ENCODE measurements around the gene PADI3.
"Not testable (repeated sequence)": the region's sequence is repeated elsewhere in the genome, so short reads cannot be mapped to it uniquely, and the experiment has no call there.

PADI3 gene

DNA sequence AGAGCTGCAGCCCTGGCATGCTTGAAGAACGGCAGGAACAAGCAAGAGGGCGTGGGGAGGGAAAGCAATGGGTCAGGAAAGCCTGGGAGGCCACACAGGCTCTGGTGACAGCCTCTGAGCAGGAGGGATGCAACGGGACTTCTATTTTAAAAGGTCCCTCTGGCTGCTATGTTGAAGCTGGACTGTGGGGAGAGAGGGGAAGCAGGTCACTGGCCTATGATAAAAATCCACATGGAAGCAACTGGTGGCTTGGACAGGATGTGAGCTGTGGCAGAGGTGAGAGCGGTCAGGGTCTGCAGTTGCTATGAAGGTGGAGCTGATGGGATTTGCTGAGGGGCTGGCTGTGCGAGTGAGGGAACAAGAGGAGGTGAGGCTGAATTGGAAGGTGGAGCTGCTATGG, 32.8 kb upstream of the PADI3 start:
- no peak for DNase-seq

DNA sequence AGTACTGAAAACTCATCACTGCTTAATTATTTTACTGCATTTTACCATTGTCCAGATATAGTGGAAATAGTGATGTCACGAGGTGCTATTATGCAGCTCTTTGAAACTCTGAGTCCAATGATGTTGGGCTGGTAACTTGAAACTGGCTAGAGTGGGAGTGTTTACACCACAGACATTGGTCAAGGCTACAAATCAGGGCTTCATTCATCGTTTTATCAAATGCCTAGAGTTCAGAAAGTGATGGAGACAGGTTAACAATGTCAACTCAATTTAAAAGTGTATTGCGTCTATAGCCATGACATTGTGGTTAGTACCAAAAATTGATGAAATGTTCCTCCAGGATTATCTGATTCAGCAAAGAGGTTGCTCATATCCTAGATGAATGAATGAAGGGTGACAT, 31.3 kb upstream of the PADI3 start:
- DNase-seq: no peak

- no peak for DNase-seq
Observed at GRCh38 chr1:17218939-17219338, 30.0 kb upstream of the PADI3 start.

DNA sequence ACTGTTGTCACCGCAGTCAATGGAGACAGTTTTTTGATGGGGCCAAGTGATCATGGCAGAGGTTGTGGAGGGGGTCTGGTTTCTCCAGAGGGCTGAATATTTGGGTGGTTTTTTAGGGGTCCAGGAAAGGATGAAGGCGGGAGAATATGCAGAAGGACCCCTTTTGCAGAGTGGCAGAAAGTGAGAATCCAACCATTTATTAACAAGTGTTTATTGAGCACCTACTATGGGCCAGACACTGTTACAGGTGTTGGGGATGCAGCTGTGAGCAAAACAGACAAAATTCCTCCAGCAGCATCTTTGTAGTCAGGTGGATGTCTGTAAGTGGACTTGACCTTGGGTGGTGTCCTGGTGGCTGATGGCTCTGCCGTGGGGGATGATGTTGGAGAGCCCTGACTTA, 28.6 kb upstream of the PADI3 start:
- no peak for DNase-seq

DNA sequence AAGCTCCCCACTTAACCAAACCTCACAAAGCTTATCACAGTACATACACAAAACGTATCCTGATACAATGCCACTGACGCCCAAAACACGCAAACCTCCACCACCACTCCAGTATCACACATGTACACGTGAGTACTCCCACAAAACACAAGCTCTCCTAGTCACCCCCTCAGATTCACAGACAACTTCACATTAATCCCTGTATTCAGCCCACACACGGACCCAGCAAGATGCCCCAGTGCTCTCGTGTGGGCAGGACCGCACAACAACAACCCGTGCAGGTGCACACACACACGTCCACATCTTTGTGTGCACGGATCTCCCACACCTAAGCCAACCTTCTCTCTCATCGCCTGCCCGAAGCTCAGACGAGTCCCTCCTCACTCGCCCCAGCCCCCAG, 26.3 kb upstream of the PADI3 start:
- no peak for DNase-seq

- no peak for DNase-seq
Observed at GRCh38 chr1:17224434-17224833, 24.5 kb upstream of the PADI3 start.

- DNase-seq: no peak
Observed at GRCh38 chr1:17225140-17225539, 23.8 kb upstream of the PADI3 start.

DNA sequence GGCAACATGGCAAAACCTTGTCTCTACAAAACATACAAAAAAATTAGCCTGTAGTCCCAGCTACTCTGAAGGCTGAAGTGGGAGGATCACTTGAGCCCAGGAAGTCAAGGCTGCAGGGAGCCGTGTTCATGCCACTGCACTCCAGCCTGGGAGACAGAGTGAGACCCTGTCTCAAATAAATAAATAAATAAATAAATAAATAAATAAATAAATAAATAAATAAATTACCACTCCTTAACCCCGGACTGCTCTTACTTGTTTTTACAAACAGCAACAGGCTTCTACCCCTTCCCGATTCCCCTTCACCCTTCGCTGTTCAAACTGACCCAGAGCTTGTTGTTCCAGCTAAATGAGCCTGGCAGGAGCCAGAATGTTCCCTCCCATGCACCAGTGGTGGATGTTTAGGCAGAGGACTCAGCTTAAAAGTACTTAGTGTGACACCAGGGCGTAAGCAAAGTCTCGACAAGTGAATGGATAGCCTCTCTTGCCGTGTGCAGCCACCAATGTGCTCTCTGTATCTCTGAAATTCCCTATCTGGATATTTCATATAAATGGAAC, 21.5 kb upstream of the PADI3 start:
- no peak for DNase-seq

GRCh38 chr1:17228619-17229018, 20.3 kb upstream of the PADI3 start:
- DNase-seq: no peak

GRCh38 chr1:17229379-17229778, 19.5 kb upstream of the PADI3 start:
- DNase-seq: no peak

DNA sequence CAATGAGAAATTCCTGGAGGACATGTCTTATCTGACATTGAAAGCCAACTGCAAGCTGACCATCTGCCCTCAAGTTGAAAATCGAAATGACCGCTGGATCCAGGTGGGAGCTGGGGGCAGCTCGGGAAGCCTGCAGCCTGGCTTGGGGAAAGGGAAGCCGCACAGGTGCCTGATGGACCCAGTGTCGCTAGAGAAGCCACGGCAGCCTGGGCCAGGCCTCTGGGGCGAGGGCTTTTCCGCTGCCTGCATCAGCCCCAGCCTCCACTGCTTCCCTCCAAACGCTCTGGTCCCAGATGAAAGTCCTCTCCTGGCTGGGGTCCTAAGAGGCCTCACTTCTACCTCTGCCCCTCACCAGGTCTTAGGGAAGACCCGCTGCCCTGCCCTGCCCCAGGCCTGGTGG, 18.8 kb upstream of the PADI3 start:
- no peak for DNase-seq

DNA sequence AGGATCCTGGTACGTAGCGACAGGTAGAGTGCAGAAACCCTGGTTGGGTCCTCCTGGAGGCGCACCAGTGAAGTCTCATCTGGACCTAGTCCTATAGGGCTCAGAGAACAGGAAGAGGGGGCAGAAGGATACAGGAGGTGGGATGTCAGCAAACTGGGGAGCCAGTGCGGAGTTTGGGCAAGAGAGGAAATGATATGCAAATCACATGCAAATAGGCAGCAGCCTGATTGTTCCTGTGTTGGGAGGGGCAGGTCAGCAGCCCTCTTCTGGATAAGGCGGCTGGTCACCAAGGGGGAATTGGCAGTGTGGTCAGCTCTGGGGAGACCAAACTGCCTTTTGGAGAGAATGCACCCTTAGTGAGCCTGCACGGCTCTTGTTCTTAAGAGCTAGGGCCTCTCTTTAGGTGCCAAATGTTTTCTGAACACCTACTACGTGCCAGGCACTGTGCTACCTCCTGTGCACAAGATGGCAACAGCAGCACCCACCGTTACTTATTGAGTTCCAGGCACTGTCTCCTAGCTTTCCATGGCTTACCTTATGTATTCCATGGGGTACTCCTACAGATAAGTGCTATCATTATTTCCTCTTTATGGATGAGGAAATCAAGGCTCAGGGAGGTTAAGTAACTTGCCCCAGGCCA, 18.1 kb upstream of the PADI3 start:
- no peak for DNase-seq

- no peak for DNase-seq
Observed at GRCh38 chr1:17232759-17233661, 15.9 kb upstream of the PADI3 start.

- no peak for DNase-seq
Observed at GRCh38 chr1:17233675-17234320, 15.1 kb upstream of the PADI3 start.

GRCh38 chr1:17234405-17234804, 14.5 kb upstream of the PADI3 start:
- DNase-seq: no peak

GRCh38 chr1:17235135-17235885, 13.6 kb upstream of the PADI3 start:
- no peak for DNase-seq

DNA sequence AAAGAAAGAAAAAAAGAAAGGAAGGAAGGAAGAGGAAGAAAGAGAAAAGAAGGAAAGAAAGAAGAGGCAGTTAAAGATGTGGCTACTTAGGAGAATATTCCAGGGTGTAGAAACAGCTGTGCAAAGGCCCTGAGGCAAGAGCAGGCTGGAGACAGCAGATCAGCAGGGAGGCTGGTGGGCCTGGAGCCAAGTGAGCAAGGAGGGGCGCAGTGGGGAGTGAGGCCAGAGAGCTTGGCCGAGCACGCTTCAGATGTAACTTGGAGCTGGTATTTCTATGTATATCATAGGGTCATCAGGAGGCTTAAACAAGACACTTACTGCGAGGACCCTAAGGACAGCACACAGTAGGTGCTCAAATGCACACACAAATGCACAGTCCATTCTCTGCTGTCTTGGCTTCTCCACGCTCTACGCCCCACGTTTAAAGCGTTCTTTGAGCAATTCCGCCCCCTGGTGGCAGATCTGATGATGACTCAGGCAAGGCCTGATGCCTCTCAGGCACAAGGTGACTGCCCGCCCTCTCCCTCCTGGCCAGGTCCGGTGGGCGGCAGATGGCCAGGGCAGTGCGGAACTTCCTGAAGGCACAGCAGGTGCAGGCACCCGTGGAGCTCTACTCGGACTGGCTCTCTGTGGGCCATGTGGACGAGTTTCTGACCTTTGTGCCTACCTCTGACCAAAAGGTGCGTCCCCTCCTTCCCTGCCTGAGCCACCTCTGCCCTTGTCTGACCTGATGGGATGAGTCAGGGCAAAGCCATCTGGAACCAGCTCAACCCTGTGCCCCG, 11.9 kb upstream of the PADI3 start:
- DNase-seq: peak; percentile 92 to 95

DNA sequence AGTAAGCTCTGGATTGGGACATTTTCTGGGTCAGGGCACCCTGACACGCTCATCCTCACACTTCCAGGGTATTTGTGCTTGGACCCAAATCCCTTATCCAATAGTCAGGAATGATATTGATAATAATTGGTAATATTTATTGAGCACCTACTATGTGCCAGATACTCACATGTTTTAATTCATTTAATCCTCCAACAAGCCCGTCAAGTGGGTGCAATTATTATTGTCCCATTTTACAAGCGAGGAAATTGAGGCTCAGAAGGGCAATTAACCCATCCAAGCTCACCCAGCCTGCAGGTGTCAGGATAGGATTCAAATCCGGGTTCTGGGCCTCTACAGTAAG, 11.4 kb upstream of the PADI3 start:
- DNase-seq: no peak

DNA sequence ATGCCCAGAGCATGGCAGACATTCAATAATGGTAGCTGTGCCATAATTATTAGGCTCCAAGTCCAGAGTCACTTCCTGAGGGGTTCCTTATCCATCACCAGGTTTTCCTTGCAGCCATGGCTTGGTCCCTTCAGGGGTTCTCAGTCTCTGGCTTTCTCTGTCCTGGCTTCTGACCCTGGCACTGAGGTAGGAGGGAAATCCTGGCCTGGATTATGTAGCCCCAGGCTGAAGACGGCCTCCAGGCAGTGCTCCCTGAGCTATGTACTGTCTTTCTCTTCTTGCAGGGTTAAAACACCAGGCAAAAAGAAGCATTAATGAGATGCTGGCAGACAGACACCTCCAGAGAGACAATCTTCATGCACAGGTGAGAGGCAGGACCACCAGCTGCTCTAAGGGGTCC, 9.5 kb upstream of the PADI3 start:
- DNase-seq: peak; percentile 8 to 24

GRCh38 chr1:17241011-17241779, 7.7 kb upstream of the PADI3 start:
- DNase-seq: not testable (repeated sequence)

DNA sequence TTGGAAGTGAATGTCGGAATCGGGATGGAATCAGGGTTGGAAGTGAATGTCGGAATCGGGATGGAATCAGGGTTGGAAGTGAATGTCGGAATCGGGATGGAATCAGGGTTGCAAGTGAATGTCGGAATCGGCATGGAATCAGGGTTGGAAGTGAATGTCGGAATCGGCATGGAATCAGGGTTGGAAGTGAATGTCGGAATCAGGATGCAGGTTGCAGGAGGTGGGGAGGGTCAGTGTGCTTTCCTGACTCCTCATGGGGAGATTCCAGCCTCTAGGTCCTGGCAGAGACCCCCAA, 7.2 kb upstream of the PADI3 start:
- not testable (repeated sequence) for DNase-seq

DNA sequence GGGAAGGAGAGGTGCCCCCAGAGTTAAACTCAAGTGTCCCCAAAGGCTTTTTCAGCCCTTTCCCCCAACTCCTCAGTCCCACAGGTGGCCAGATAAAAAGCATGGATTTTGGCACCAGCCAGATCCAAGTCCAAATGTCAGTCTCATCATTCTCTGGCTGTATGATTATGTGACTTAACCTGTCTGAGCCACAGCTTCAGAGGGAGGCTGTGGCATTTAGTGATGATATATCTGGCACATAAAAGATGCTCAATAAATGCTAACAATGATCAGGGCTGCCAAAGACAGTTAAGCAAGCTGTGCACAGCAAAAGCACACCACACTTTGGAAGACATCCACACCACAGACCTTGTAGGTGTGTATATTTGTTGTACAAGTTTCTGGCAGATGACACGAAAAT, 5.6 kb upstream of the PADI3 start:
- no peak for DNase-seq

All from activated CD4-positive, alpha-beta T cell treated with anti-CD3 and anti-CD28 coated beads, Interleukin-2, amount 50 U/mL, for 48 hours (primary cell).